ENCODE data around the gene ZNF81. TPM values are rescaled to one million over a fixed set of nuclear protein-coding genes. Genes with fewer than 3 reads are reported as not detected.

ZNF81 gene
- polyA plus RNA-seq, 2 of the 4 experiments (the other 2 are of a cell fraction) = 3.8 to 8.3 TPM

- ATAC-seq (no peak), DNase-seq (ENCODE audit: low read depth in 1 of 2, low spot score in 1 of 2) (no peak), FAIRE-seq (no peak)
- TF ChIP-seq PHF8 (IDR thresholded peaks at IDR 0.05; ENCODE audit: borderline replicate concordance, low read depth) (no peak), USF2 (IDR thresholded peaks at IDR 0.05) (no peak), EP300 (IDR thresholded peaks at IDR 0.05) (no peak), JUN (IDR thresholded peaks at IDR 0.05) (no peak), CHD4 (IDR thresholded peaks at IDR 0.05; ENCODE audit: borderline replicate concordance) (no peak), BCL3 (IDR thresholded peaks at IDR 0.05) (no peak), ZFP36 (IDR thresholded peaks at IDR 0.05; ENCODE audit: borderline replicate concordance, partially characterized antibody) (no peak), FOSL2 (IDR thresholded peaks at IDR 0.05) (no peak), FOSL2 (CRISPR knock-in tag; IDR thresholded peaks at IDR 0.05) (no peak), HES2 (IDR thresholded peaks at IDR 0.05) (no peak), NR3C1 (IDR thresholded peaks at IDR 0.05) (no peak), RFX5 (IDR thresholded peaks at IDR 0.05) (no peak), POLR2A (IDR thresholded peaks at IDR 0.05; ENCODE audit: low read length) (no peak), RCOR1 (IDR thresholded peaks at IDR 0.05; ENCODE audit: low read depth, low read length) (no peak)
- no peak overlapping the region for H3K4me2 ChIP-seq
- H3K27ac ChIP-seq = no peak overlapping the region
- WGBS (ENCODE audit: missing lambda C conversion rate) = 70% methylated on average over 2 of the region's 2 CpGs
- no peaks in the 10 kb centered on the region for H3K9me3 ChIP-seq
- POLR2A ChIA-PET = no interaction called here
- CTCF ChIA-PET = no interaction called here
- H3K4me1 ChIP-seq = no peaks in the 10 kb centered on the region
- H3K4me3 ChIP-seq = no peak overlapping the region
Measured at GRCh38 chrX:47862680-47863079, 26.0 kb downstream of the ZNF81 start.

- 81% methylated on average over 2 of the region's 2 CpGs for WGBS (ENCODE audit: missing lambda C conversion rate)
- FAIRE-seq = no peak
- CTCF ChIA-PET = no interaction called here
Measured at GRCh38 chrX:47863187-47863586, 26.5 kb downstream of the ZNF81 start.

More at GRCh38 chrX:47863187-47863586, 26.5 kb downstream of the ZNF81 start:
- Histone ChIP-seq H3K9me3 (no peaks in the 10 kb centered on the region), H3K4me3 (no peak overlapping the region), H3K4me1 (no peaks in the 10 kb centered on the region), H3K27ac (no peak overlapping the region), H3K4me2 (no peak overlapping the region)
- no peak for TF ChIP-seq CTCF (IDR thresholded peaks at IDR 0.05)
- TF ChIP-seq ELK1 (IDR thresholded peaks at IDR 0.05; ENCODE audit: low read depth, low read length) = no peak
- no peak for TF ChIP-seq KDM5A (IDR thresholded peaks at IDR 0.05)
- no peak for TF ChIP-seq ZNF302 (CRISPR knock-in tag; IDR thresholded peaks at IDR 0.05)
- no peak for TF ChIP-seq MAX (IDR thresholded peaks at IDR 0.05)
- TF ChIP-seq CBX2 (IDR thresholded peaks at IDR 0.05; ENCODE audit: borderline replicate concordance, low read depth) = no peak
- TF ChIP-seq EHF (CRISPR knock-in tag; IDR thresholded peaks at IDR 0.05) = no peak
- TF ChIP-seq E2F6 (IDR thresholded peaks at IDR 0.05; ENCODE audit: borderline replicate concordance, low read depth) = no peak
- TF ChIP-seq NR3C1 (IDR thresholded peaks at IDR 0.05) = no peak
- no peak for TF ChIP-seq KDM1A (IDR thresholded peaks at IDR 0.05; ENCODE audit: low read depth)
- no peak for TF ChIP-seq RARB (CRISPR knock-in tag; IDR thresholded peaks at IDR 0.05)
- no peak for TF ChIP-seq FOSL2 (IDR thresholded peaks at IDR 0.05)
- no peak for TF ChIP-seq FOSL2 (CRISPR knock-in tag; IDR thresholded peaks at IDR 0.05)
- no peak for TF ChIP-seq CHD4 (IDR thresholded peaks at IDR 0.05; ENCODE audit: borderline replicate concordance)
- TF ChIP-seq EP300 (IDR thresholded peaks at IDR 0.05) = no peak
- no peak for TF ChIP-seq POLR2AphosphoS2 (conservative IDR thresholded peaks at IDR 0.05; ENCODE audit: low read length)
- no peak for TF ChIP-seq CEBPB (IDR thresholded peaks at IDR 0.05)
- TF ChIP-seq MAZ (IDR thresholded peaks at IDR 0.05; ENCODE audit: borderline replicate concordance, low read depth, low read length) = no peak
- no peak for TF ChIP-seq RCOR1 (IDR thresholded peaks at IDR 0.05; ENCODE audit: low read depth, low read length)
- no peak for TF ChIP-seq MYC (IDR thresholded peaks at IDR 0.05; ENCODE audit: borderline replicate concordance, low read length)
- no peak for TF ChIP-seq HOXA7 (CRISPR knock-in tag; IDR thresholded peaks at IDR 0.05)
- POLR2A ChIA-PET = no interaction called here
- DNase-seq (ENCODE audit: low read depth in 1 of 2, low spot score in 1 of 2) = no peak
- ATAC-seq = no peak

Measured in A549 (cell line).